HG03064 (cell line): ENCODE results near the gene USH1G.
"Not testable (repeated sequence)": the region's sequence is repeated elsewhere in the genome, so short reads cannot be mapped to it uniquely, and the experiment has no call there.

ENCODE experiments used
- ATAC-seq: cut with Tn5 transposase; IDR thresholded peaks from one replicate; pipeline ENCODE4 v1.9.1; 2021; ENCODE audit warnings: low read depth; ENCODE audit not compliant: unreplicated experiment

Gene USH1G

GRCh38 chr17:74877592-74878548, 45.2 kb downstream of the USH1G start:
- no peak for ATAC-seq

- no peak for ATAC-seq
These were observed 47.0 kb downstream of the USH1G start for GRCh38 chr17:74875977-74876593.

GRCh38 chr17:74875155-74875976, 47.7 kb downstream of the USH1G start:
- ATAC-seq, result no peak

- no peak for ATAC-seq
These were observed 48.4 kb downstream of the USH1G start for GRCh38 chr17:74874615-74875037.

GRCh38 chr17:74873874-74874614, 49.0 kb downstream of the USH1G start:
- no peak for ATAC-seq

GRCh38 chr17:74873037-74873873, 49.8 kb downstream of the USH1G start:
- ATAC-seq, result peak; percentile 83

- ATAC-seq, result peak; percentile 17
These were observed 50.6 kb downstream of the USH1G start, which contains the start of gene FDXR for GRCh38 chr17:74872313-74873036. FDXR (minus strand) TSS chr17:74872994; CDS start chr17:74872944, 50 bp downstream.

- ATAC-seq, result no peak
These were observed 51.5 kb downstream of the USH1G start for GRCh38 chr17:74871356-74872076.

- ATAC-seq, result no peak
These were observed 52.5 kb downstream of the USH1G start for GRCh38 chr17:74870512-74870911.

- not testable (repeated sequence) for ATAC-seq
These were observed 53.0 kb downstream of the USH1G start for GRCh38 chr17:74870028-74870427.

- ATAC-seq, result no peak
These were observed 54.2 kb downstream of the USH1G start for GRCh38 chr17:74868908-74869255.

- ATAC-seq, result no peak
These were observed 54.7 kb downstream of the USH1G start for GRCh38 chr17:74868251-74868907.

GRCh38 chr17:74866198-74866835, 56.7 kb downstream of the USH1G start:
- no peak for ATAC-seq
